Keratinocyte (primary cell): Measurements from ENCODE around the gene PSAP. TPM values are rescaled to one million over a fixed set of nuclear protein-coding genes. Genes with fewer than 3 reads are reported as not detected.
A peak's percentile ranks its signal among the peaks of the same experiment; 100 is the strongest.

Source experiments
- DNase-seq: peaks from one replicate; pipeline ENCODE4 v3.0.0-alpha.2; 2011; ENCODE audit warnings: low read depth, missing footprints, low spot score
- FAIRE-seq: peaks from 2 replicates; lab custom pipeline; 2011; peaks lifted over from hg19 to GRCh38; lab: Jason Lieb, UNC
- H2AFZ ChIP-seq: 2 replicates; pipeline ENCODE4 v1.6.0; 2012; ENCODE audit warnings: low read length, control low read depth, inconsistent platforms; ENCODE audit not compliant: control insufficient read depth
- H3K27ac ChIP-seq: 2 replicates; pipeline ENCODE4 v1.5.1; 2011; ENCODE audit warnings: low read length; ENCODE audit not compliant: control insufficient read depth, insufficient read depth
- H3K27me3 ChIP-seq: 3 replicates; pipeline ENCODE4 v1.6.0; 2011; ENCODE audit warnings: low read length; ENCODE audit not compliant: control insufficient read depth, insufficient read depth; ENCODE audit errors: extremely low read depth
- H3K36me3 ChIP-seq, 2 experiments: 2 replicates in 1 of 2; 3 replicates in 1 of 2; pipeline ENCODE4 v1.5.1; 2011; ENCODE audit warnings: low read length in 2 of 2, mild to moderate bottlenecking in 1 of 2; ENCODE audit not compliant: control insufficient read depth in 2 of 2, insufficient read depth in 2 of 2; ENCODE audit errors: extremely low read depth in 1 of 2
- H3K4me1 ChIP-seq: 3 replicates; pipeline ENCODE4 v1.5.1; 2011; ENCODE audit warnings: low read length; ENCODE audit not compliant: control insufficient read depth, insufficient read depth; ENCODE audit errors: extremely low read depth
- H3K4me2 ChIP-seq: 3 replicates; pipeline ENCODE4 v1.6.0; 2011; ENCODE audit warnings: low read depth, low read length; ENCODE audit not compliant: control insufficient read depth, insufficient read depth; ENCODE audit errors: extremely low read depth
- H3K4me3 ChIP-seq, 3 experiments: fragments of 200-600 bp in 1 of 3; sonication (generic) in 1 of 3; 2 replicates in 2 of 3; 3 replicates in 1 of 3; pipeline ENCODE4 v1.5.1; 2011 to 2016; ENCODE audit warnings: low read length in 3 of 3, mild to moderate bottlenecking in 3 of 3, control low read depth in 2 of 3, inconsistent platforms in 1 of 3, low read depth in 1 of 3, mixed read lengths in 1 of 3, mixed run types in 1 of 3, moderate library complexity in 1 of 3; ENCODE audit not compliant: control insufficient read depth in 2 of 3, insufficient read depth in 2 of 3; ENCODE audit errors: extremely low read depth in 1 of 3
- H3K79me2 ChIP-seq: 2 replicates; pipeline ENCODE4 v1.6.0; 2012; ENCODE audit warnings: low read length; ENCODE audit not compliant: control insufficient read depth, insufficient read depth
- H3K9ac ChIP-seq: 3 replicates; pipeline ENCODE4 v1.6.0; 2011; ENCODE audit warnings: low read length; ENCODE audit not compliant: control insufficient read depth, insufficient read depth; ENCODE audit errors: extremely low read depth
- H3K9me1 ChIP-seq: 3 replicates; pipeline ENCODE4 v1.6.0; 2011; ENCODE audit warnings: low read length; ENCODE audit not compliant: control insufficient read depth, insufficient read depth; ENCODE audit errors: extremely low read depth
- H3K9me3 ChIP-seq: 2 replicates; pipeline ENCODE4 v1.5.1; 2012; ENCODE audit warnings: low read depth, low read length; ENCODE audit not compliant: control insufficient read depth
- H4K20me1 ChIP-seq: 3 replicates; pipeline ENCODE4 v1.6.0; 2011; ENCODE audit warnings: low read length; ENCODE audit not compliant: control insufficient read depth, insufficient read depth; ENCODE audit errors: extremely low read depth
- EZH2 ChIP-seq: IDR thresholded peaks from one replicate; pipeline ENCODE4 v1.6.1; 2012; ENCODE audit warnings: inconsistent platforms, mild to moderate bottlenecking, low read length, moderate library complexity
- dilution Hi-C: fragments of 300-500 bp; cut with MboI; formaldehyde crosslinking; loops from one replicate; pipeline ENCODE4 v1.7.0; 2020; ENCODE audit warnings: low sequenced_read_pairs; ENCODE audit not compliant: extremely low pct_ligation_motif_present
- polyA minus RNA-seq, 3 experiments: library from RNA; depleted of rRNA, polyadenylated mRNA; stranded (reverse); fragments of >200 nt; gene quantifications; 1 replicate in 1 of 3; 2 replicates in 1 of 3; 3 replicates in 1 of 3; pipeline ENCODE4 v1.2.3, GENCODE V29; 2011
- polyA plus RNA-seq, 5 experiments: library from polyadenylated mRNA; depleted of rRNA in 3 of 5; stranded (reverse) in 3 of 5; stranded (forward) in 1 of 5; unstranded in 1 of 5; fragments of >200 nt; gene quantifications; 1 replicate in 1 of 5; 2 replicates in 3 of 5; 3 replicates in 1 of 5; pipeline versions ENCODE4 v1.2.1 to v1.2.3, GENCODE V29; 2011 to 2012; ENCODE audit warnings: missing spikeins in 2 of 5, low read depth in 1 of 5, low replicate concordance in 1 of 5
- TF ChIP-seq, protein P1 (sequence below), 3 experiments: IDR thresholded peaks in 1 of 3; conservative IDR thresholded peaks in 1 of 3; optimal IDR thresholded peaks in 1 of 3; 2 replicates in 2 of 3; 3 replicates in 1 of 3; pipeline versions ENCODE3 to v1.5.1; 2011; ENCODE audit warnings: low read length in 3 of 3, mild to moderate bottlenecking in 3 of 3, moderate library complexity in 2 of 3, control low read depth in 1 of 3, inconsistent platforms in 1 of 3; ENCODE audit not compliant: insufficient read depth in 2 of 3; ENCODE audit errors: extremely low read depth in 1 of 3

Gene PSAP
- polyA plus RNA-seq (1,046 to 1,773 TPM (median 1,075 TPM) in 3 replicates), polyA minus RNA-seq (923 to 1,705 TPM (median 959 TPM) in 3 replicates)
- polyA plus RNA-seq (2011; ENCODE audit: low read depth) = 402 TPM
- 506 and 636 TPM in 2 replicates for polyA plus RNA-seq (2011; cell fraction: cytosol; rRNA removed)
- polyA plus RNA-seq (2011; cell fraction: nucleus; rRNA removed) = 2,809 and 2,922 TPM in 2 replicates
- polyA plus RNA-seq (2012; ENCODE audit: low replicate concordance) = 770 and 922 TPM in 2 replicates
- polyA minus RNA-seq (2011; cell fraction: cytosol; rRNA and poly(A)+ RNA removed) = 929 TPM
- 2,484 and 3,447 TPM in 2 replicates for polyA minus RNA-seq (2011; cell fraction: nucleus; rRNA and poly(A)+ RNA removed)

DNA sequence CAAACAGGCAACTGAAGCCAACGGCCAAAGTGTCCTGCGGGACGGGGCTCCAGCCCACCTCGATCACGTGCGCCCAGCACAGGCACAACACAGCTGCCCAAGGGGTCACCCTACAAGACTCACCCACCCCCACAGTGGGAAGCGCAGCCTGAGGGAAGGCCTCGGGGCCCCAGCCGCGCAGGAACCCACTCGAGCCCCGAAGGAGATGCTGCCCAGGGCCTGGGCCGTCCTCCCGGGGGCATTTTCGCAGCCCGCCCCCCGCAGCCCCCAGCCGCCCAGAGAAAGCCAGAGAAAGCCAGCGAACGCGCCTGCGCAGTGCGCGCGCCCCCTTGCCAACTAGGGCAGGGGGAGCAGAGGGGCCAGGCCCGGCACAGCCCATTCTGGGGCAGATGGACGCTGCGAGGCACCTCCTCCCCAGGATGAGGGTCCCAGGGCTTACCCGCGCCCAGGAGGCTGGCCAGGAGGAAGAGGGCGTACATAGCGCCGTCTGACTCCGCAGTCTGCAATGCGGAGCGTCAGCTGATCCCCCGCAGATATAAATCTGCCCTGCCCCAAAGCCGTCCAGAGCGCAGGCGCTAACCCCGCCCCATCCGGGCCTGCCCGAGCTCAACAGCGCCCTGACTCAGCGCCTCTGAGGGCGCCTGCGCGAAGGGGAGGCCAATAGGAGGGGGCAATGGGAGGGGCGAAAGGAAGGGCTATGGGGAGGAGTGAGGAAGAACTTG, at the start of gene PSAP:
Gene PSAP, minus strand, starts transcription at position 509 of the 722 bp plus-strand sequence. Its CDS starts 30 bp downstream, at position 479.
- peak; percentile 51 for FAIRE-seq

DNA sequence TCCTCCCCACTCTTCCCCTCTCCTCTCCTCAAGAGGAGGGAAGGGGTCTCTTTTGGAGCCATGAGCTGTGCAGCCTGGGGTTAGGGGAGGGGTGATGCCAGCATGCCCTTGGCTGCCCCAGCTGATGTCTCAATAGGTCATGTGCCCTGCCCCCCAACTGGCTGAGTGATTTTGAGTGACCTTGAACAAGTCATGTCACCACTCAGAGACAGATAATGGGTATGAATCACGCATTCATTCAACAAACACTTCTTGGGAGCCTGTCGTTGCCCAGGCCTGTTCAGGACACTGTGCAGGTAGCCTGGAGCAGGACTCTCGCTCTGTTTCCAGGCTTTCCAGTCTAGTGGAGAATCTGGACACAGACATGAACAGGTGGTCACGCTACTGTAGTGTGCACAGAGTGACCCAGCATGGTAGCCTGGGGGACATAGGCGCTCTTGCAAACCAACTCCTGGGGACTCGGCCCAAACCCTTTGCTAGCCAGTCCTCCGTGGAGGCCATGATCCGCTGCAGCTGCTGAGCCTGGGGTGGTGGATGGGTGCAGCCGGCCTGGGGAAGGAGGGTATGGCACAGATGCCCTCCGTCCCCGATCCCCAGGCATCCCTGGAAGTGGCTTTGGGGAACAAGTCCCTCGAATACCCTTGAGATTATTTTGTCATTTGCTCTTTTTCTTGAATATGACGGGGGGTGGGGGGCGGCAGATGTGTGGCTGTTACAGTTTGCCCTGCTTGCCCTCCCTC, 49.6 kb upstream of the PSAP start:
- DNase-seq (no peak), FAIRE-seq (no peak)
- no peaks in the 10 kb centered on the region for H3K9me1 ChIP-seq
- no peak overlapping the region for H3K4me3 ChIP-seq
- no peaks in the 10 kb centered on the region for H3K9me3 ChIP-seq
- no peak overlapping the region for H3K4me2 ChIP-seq
- H3K27ac ChIP-seq = no peak overlapping the region
- dilution Hi-C loops = no loop called here
- no peaks in the 10 kb centered on the region for H4K20me1 ChIP-seq
- H3K27me3 ChIP-seq = no peaks in the 10 kb centered on the region
- no peak overlapping the region for H2AFZ ChIP-seq
- H3K36me3 ChIP-seq = no peaks in the 10 kb centered on the region
- H3K4me1 ChIP-seq = peaks cover 4% of the 10 kb centered on the region
- TF ChIP-seq EZH2 = no peak
- TF ChIP-seq, protein P1, sequence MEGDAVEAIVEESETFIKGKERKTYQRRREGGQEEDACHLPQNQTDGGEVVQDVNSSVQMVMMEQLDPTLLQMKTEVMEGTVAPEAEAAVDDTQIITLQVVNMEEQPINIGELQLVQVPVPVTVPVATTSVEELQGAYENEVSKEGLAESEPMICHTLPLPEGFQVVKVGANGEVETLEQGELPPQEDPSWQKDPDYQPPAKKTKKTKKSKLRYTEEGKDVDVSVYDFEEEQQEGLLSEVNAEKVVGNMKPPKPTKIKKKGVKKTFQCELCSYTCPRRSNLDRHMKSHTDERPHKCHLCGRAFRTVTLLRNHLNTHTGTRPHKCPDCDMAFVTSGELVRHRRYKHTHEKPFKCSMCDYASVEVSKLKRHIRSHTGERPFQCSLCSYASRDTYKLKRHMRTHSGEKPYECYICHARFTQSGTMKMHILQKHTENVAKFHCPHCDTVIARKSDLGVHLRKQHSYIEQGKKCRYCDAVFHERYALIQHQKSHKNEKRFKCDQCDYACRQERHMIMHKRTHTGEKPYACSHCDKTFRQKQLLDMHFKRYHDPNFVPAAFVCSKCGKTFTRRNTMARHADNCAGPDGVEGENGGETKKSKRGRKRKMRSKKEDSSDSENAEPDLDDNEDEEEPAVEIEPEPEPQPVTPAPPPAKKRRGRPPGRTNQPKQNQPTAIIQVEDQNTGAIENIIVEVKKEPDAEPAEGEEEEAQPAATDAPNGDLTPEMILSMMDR (optimal IDR thresholded peaks at IDR 0.05 in 1 of 3, IDR thresholded peaks at IDR 0.05 in 1 of 3, conservative IDR thresholded peaks at IDR 0.05 in 1 of 3; ENCODE audit: extremely low read depth in 1 of 3, insufficient read depth in 2 of 3, low read length in 3 of 3) = no peak
- H3K9ac ChIP-seq = no peak overlapping the region
- H3K79me2 ChIP-seq = no peaks in the 10 kb centered on the region

More for the DNA sequence above, at the start of gene PSAP:
- H3K4me1 ChIP-seq = peaks cover 38% of the 10 kb centered on the region
- peak; percentile 84 for DNase-seq
- peak within 1 kb of the TSS; percentile 97 to 100 (median 99) for H3K4me3 ChIP-seq
- H3K4me2 ChIP-seq = peak within 1 kb of the TSS; percentile 92
- peak within 1 kb of the TSS; percentile 99 for H3K9ac ChIP-seq
- peak within 1 kb of the TSS; percentile 33 for H2AFZ ChIP-seq
- TF ChIP-seq, protein P1 (optimal IDR thresholded peaks at IDR 0.05 in 1 of 3, IDR thresholded peaks at IDR 0.05 in 1 of 3, conservative IDR thresholded peaks at IDR 0.05 in 1 of 3; ENCODE audit: extremely low read depth in 1 of 3, insufficient read depth in 2 of 3, low read length in 3 of 3) = peak in 1 of 3 experiments; percentile 12
- no peak for TF ChIP-seq EZH2
- no peaks in the 10 kb centered on the region for H3K9me3 ChIP-seq
- no peaks in the 10 kb centered on the region for H3K27me3 ChIP-seq
- H3K79me2 ChIP-seq = peaks cover 50% of the 10 kb centered on the region
- H3K36me3 ChIP-seq = peaks cover 3 to 5% of the 10 kb centered on the region in 2 experiments
- H3K27ac ChIP-seq = peak within 1 kb of the TSS; percentile 98
- H3K9me1 ChIP-seq = peaks cover 7% of the 10 kb centered on the region
- dilution Hi-C loops = no loop called here
- peaks cover 11% of the 10 kb centered on the region for H4K20me1 ChIP-seq
